Natural killer cell (primary cell): ENCODE results near the gene PLSCR4. TPM values are rescaled to one million over a fixed set of nuclear protein-coding genes. Genes with fewer than 3 reads are reported as not detected.

ENCODE experiments used
- ATAC-seq, 3 donors: fragments of 150-1000 bp in 2 of 3; fragments of 200-7000 bp in 1 of 3; cut with Tn5 transposase; 1 replicate in 1 of 3; 2 replicates in 2 of 3; pipeline ENCODE4 v1.10.0; 2021; ENCODE audit warnings: mild to moderate bottlenecking in 2 of 3, moderate library complexity in 2 of 3
- DNase-seq, 2 donors: peaks; one replicate each; pipeline versions ENCODE4 v3.0.0 to v3.0.0-alpha.2; 2013 to 2021; ENCODE audit warnings: mixed read lengths in 1 of 2
- H3K27ac ChIP-seq: one replicate; pipeline ENCODE4 v1.5.1; 2013; ENCODE audit warnings: mild to moderate bottlenecking, low read length
- H3K27me3 ChIP-seq: one replicate; pipeline ENCODE4 v1.6.1; 2013; ENCODE audit warnings: low read length; ENCODE audit not compliant: control insufficient read depth, insufficient read depth
- H3K36me3 ChIP-seq: one replicate; pipeline ENCODE4 v1.6.1; 2013; ENCODE audit warnings: low read length; ENCODE audit not compliant: control insufficient read depth, insufficient read depth
- H3K4me1 ChIP-seq: one replicate; pipeline ENCODE4 v1.6.1; 2013; ENCODE audit warnings: low read length; ENCODE audit not compliant: control insufficient read depth, insufficient read depth
- H3K4me3 ChIP-seq: one replicate; pipeline ENCODE4 v1.5.1; 2013; ENCODE audit warnings: low read length
- H3K9me3 ChIP-seq: one replicate; pipeline ENCODE4 v1.6.1; 2013; ENCODE audit warnings: low read length; ENCODE audit not compliant: control insufficient read depth, insufficient read depth
- H3K27ac Mint-ChIP-seq, 2 donors: one replicate each; pipeline ENCODE4 v1.8.0; 2022; ENCODE audit warnings: mild to moderate bottlenecking in 2 of 2, mixed read lengths in 2 of 2, moderate library complexity in 1 of 2
- H3K27me3 Mint-ChIP-seq, 2 donors: one replicate each; pipeline ENCODE4 v1.8.0; 2022; ENCODE audit warnings: low read depth in 2 of 2, mixed read lengths in 2 of 2
- H3K36me3 Mint-ChIP-seq: one replicate; pipeline ENCODE4 v1.8.0; 2022; ENCODE audit warnings: mixed read lengths
- H3K4me1 Mint-ChIP-seq, 2 donors: one replicate each; pipeline ENCODE4 v1.8.0; 2022; ENCODE audit warnings: mixed read lengths in 2 of 2
- H3K4me3 Mint-ChIP-seq: one replicate; pipeline ENCODE4 v1.8.0; 2022; ENCODE audit warnings: mild to moderate bottlenecking, moderate library complexity, mixed read lengths
- H3K9me3 Mint-ChIP-seq, 2 donors: one replicate each; pipeline ENCODE4 v1.8.0; 2022; ENCODE audit warnings: mixed read lengths in 2 of 2
- CTCF ChIP-seq: fragments of 200-600 bp; IDR thresholded peaks from one replicate; pipeline ENCODE4 v1.8.0; 2022; ENCODE audit warnings: antibody characterized with exemption
- WGBS: methylation state at CpG from one replicate; pipeline ENCODE4 v1.1.7; 2013; ENCODE audit warnings: missing lambda C conversion rate; ENCODE audit not compliant: insufficient coverage; 5-methylcytosine and 5-hydroxymethylcytosine counted together
- intact Hi-C: fragments of 100-400 bp; cut with micrococcal nuclease; formaldehyde crosslinking; loops from one replicate; pipeline ENCODE4 v1.14.2; 2022
- total RNA-seq, 4 donors: library from RNA; stranded (reverse); fragments of 120-200 nt in 1 of 4; gene quantifications; one replicate each; pipeline versions ENCODE4 v1.2.3 to v1.2.4, GENCODE V29; 2013 to 2022

PLSCR4 gene
- total RNA-seq, 3 donors from 2014 or later (not counting 1 experiment from before 2014, with no cell fraction given) = 0.11 to 0.21 TPM; not detected in 1

DNA sequence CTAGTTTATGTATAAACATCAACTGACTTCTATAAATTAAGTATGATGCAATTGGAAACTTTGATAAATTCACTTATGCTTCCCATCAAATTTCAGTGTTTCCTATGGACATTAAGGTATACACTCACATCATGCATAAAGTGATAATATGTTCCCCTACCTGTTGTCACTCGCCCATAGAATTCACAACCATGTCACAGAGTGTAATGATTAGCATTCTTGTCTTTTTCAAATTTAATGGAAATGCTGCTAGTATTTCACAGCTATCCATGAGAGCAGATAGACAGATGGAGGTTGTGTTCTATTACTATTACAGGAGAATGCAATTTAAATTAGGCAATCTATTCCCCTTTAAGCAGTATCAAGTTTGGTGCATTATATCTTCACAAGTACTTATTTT lies 984 bp downstream of the PLSCR4 start:
- Mint-ChIP-seq H3K36me3 (no peaks in the 10 kb centered on the region), H3K27ac (no peak overlapping the region), H3K9me3 (no peaks in the 10 kb centered on the region), H3K4me3 (peak overlapping the region; percentile 75), H3K4me1 (peaks cover 0 to 11% of the 10 kb centered on the region in 2 donors), H3K27me3 (peaks cover 0 to 19% of the 10 kb centered on the region in 2 donors)
- ATAC-seq = no peak
- H3K9me3 ChIP-seq = no peaks in the 10 kb centered on the region
- peaks cover 6% of the 10 kb centered on the region for H3K4me1 ChIP-seq
- H3K27me3 ChIP-seq = no peaks in the 10 kb centered on the region
- TF ChIP-seq CTCF = no peak
- intact Hi-C loops = no loop called here
- H3K4me3 ChIP-seq = no peak overlapping the region
- WGBS = 43% methylated on average over 1 of the region's 1 CpG
- H3K27ac ChIP-seq = no peak overlapping the region
- DNase-seq = no peak
- no peaks in the 10 kb centered on the region for H3K36me3 ChIP-seq

GRCh38 chr3:146247911-146248310 lies 3.0 kb downstream of the PLSCR4 start:
- Histone ChIP-seq H3K27ac (no peak overlapping the region), H3K4me1 (peaks cover 6% of the 10 kb centered on the region), H3K9me3 (no peaks in the 10 kb centered on the region), H3K36me3 (no peaks in the 10 kb centered on the region), H3K27me3 (no peaks in the 10 kb centered on the region), H3K4me3 (no peak overlapping the region)
- Mint-ChIP-seq H3K27ac (no peak overlapping the region), H3K27me3 (peaks cover 0 to 19% of the 10 kb centered on the region in 2 donors), H3K36me3 (no peaks in the 10 kb centered on the region), H3K4me3 (no peak overlapping the region), H3K9me3 (no peaks in the 10 kb centered on the region), H3K4me1 (peaks cover 0 to 11% of the 10 kb centered on the region in 2 donors)
- ATAC-seq = no peak
- TF ChIP-seq CTCF = no peak
- no peak for DNase-seq
- WGBS = 93% methylated on average over 1 of the region's 1 CpG
- intact Hi-C loops = no loop called here

GRCh38 chr3:146246526-146246925 lies 4.4 kb downstream of the PLSCR4 start:
- 90% methylated on average over 1 of the region's 2 CpGs for WGBS
- H3K9me3 Mint-ChIP-seq = no peaks in the 10 kb centered on the region
- no peak overlapping the region for H3K4me3 Mint-ChIP-seq
- Histone ChIP-seq H3K9me3 (no peaks in the 10 kb centered on the region), H3K27me3 (no peaks in the 10 kb centered on the region), H3K36me3 (no peaks in the 10 kb centered on the region), H3K4me3 (no peak overlapping the region), H3K4me1 (peaks cover 6% of the 10 kb centered on the region), H3K27ac (no peak overlapping the region)
- H3K4me1 Mint-ChIP-seq = peaks cover 0 to 11% of the 10 kb centered on the region in 2 donors
- no peak for ATAC-seq
- H3K36me3 Mint-ChIP-seq = no peaks in the 10 kb centered on the region
- no peak for DNase-seq
- intact Hi-C loops = no loop called here
- H3K27ac Mint-ChIP-seq = no peak overlapping the region
- peaks cover 0 to 13% of the 10 kb centered on the region in 2 donors for H3K27me3 Mint-ChIP-seq
- TF ChIP-seq CTCF = no peak

DNA sequence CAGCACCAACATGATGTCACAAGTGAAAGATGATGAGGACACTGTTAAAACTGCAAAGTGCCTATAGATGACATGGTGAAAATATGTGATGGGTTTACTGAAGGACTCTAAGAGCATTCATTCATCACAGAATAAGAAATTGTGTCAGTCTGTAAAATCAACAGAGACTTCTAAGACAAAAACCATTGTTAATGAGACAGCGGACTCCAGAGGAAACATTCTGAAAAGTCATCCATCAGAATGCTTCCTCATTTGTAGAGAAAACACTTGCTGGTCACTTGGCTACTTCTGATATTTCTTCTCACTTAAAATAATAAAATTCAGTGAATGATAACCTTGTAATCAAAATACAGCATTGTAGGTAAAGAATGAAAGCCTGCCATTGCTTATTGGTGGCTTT lies 7.3 kb downstream of the PLSCR4 start:
- H3K4me3 Mint-ChIP-seq = no peak overlapping the region
- H3K4me1 ChIP-seq = no peaks in the 10 kb centered on the region
- DNase-seq (no peak), ATAC-seq (no peak)
- 100% methylated on average over 1 of the region's 1 CpG for WGBS
- H3K27ac Mint-ChIP-seq = no peak overlapping the region
- no peaks in the 10 kb centered on the region for H3K9me3 ChIP-seq
- H3K36me3 ChIP-seq = no peaks in the 10 kb centered on the region
- H3K4me3 ChIP-seq = no peak overlapping the region
- no peaks in the 10 kb centered on the region for H3K9me3 Mint-ChIP-seq
- no peak for TF ChIP-seq CTCF
- no peaks in the 10 kb centered on the region for H3K27me3 Mint-ChIP-seq
- H3K36me3 Mint-ChIP-seq = no peaks in the 10 kb centered on the region
- H3K27me3 ChIP-seq = no peaks in the 10 kb centered on the region
- H3K4me1 Mint-ChIP-seq = no peaks in the 10 kb centered on the region
- no peak overlapping the region for H3K27ac ChIP-seq
- intact Hi-C loops = no loop called here
